ENCODE data around the gene LRIG1. TPM values are rescaled to one million over a fixed set of nuclear protein-coding genes. Genes with fewer than 3 reads are reported as not detected.

LRIG1 gene
- total RNA-seq, 1 experiment from 2014 or later = 5.3 TPM

GRCh38 chr3:66490214-66490613, 10.6 kb downstream of the LRIG1 start:
- in situ Hi-C loops (cut with HindIII; ENCODE audit: low pct_unique_long_range_greater_than_20kb, low sequenced_read_pairs) (no loop called here), intact Hi-C loops (cut with micrococcal nuclease; ENCODE audit: unreplicated experiment) (no loop called here)
- no peak overlapping the region for H3K4me3 ChIP-seq (ENCODE audit: low read depth in 2 of 2, low read length in 2 of 2)
- DNase-seq (ENCODE audit: low read depth, low spot score) (no peak), ATAC-seq (no peak)
- H3K9me3 ChIP-seq (ENCODE audit: control insufficient read depth, insufficient read depth, low read depth, low read length) = no peaks in the 10 kb centered on the region
- H3K36me3 ChIP-seq (ENCODE audit: control insufficient read depth, insufficient read depth, low read length) = no peaks in the 10 kb centered on the region
- H3K27ac ChIP-seq (ENCODE audit: low read length) = no peak overlapping the region
- CTCF ChIA-PET = no interaction called here
- TF ChIP-seq CTCF (IDR thresholded peaks at IDR 0.05) (no peak), TCF7L2 (IDR thresholded peaks at IDR 0.05; ENCODE audit: low read depth, low read length) (no peak), POLR2AphosphoS5 (IDR thresholded peaks at IDR 0.05; ENCODE audit: low read depth, low read length) (no peak), SIN3A (IDR thresholded peaks at IDR 0.05; ENCODE audit: borderline replicate concordance, insufficient read depth, low read depth, low read length) (no peak), REST (IDR thresholded peaks at IDR 0.05; ENCODE audit: insufficient read depth in 1 of 2, low read depth in 2 of 2, low read length in 1 of 2) (no peak)
- POLR2A ChIA-PET = no interaction called here
- no TSS peak for BruUV-seq (replicated peaks)
- no peaks in the 10 kb centered on the region; the same call in 1 of the 2 replicates for H3K27me3 ChIP-seq (ENCODE audit: control insufficient read depth, insufficient read depth, low read length)
- H3K4me1 ChIP-seq (ENCODE audit: control insufficient read depth, insufficient read depth, low read length) = no peaks in the 10 kb centered on the region

GRCh38 chr3:66489581-66489980, 11.2 kb downstream of the LRIG1 start:
- Histone ChIP-seq H3K27me3 (ENCODE audit: control insufficient read depth, insufficient read depth, low read length) (no peaks in the 10 kb centered on the region; the same call in 1 of the 2 replicates), H3K27ac (ENCODE audit: low read length) (no peak overlapping the region), H3K9me3 (ENCODE audit: control insufficient read depth, insufficient read depth, low read depth, low read length) (no peaks in the 10 kb centered on the region), H3K4me1 (ENCODE audit: control insufficient read depth, insufficient read depth, low read length) (no peaks in the 10 kb centered on the region), H3K36me3 (ENCODE audit: control insufficient read depth, insufficient read depth, low read length) (no peaks in the 10 kb centered on the region), H3K4me3 (ENCODE audit: low read depth in 2 of 2, low read length in 2 of 2) (no peak overlapping the region)
- intact Hi-C loops (cut with micrococcal nuclease; ENCODE audit: unreplicated experiment) = no loop called here
- in situ Hi-C loops (cut with HindIII; ENCODE audit: low pct_unique_long_range_greater_than_20kb, low sequenced_read_pairs) = no loop called here
- ATAC-seq (no peak), DNase-seq (ENCODE audit: low read depth, low spot score) (no peak)
- TF ChIP-seq REST (IDR thresholded peaks at IDR 0.05; ENCODE audit: insufficient read depth in 1 of 2, low read depth in 2 of 2, low read length in 1 of 2) (no peak), TCF7L2 (IDR thresholded peaks at IDR 0.05; ENCODE audit: low read depth, low read length) (no peak), SIN3A (IDR thresholded peaks at IDR 0.05; ENCODE audit: borderline replicate concordance, insufficient read depth, low read depth, low read length) (no peak), POLR2AphosphoS5 (IDR thresholded peaks at IDR 0.05; ENCODE audit: low read depth, low read length) (no peak), CTCF (IDR thresholded peaks at IDR 0.05) (no peak)
- ChIA-PET CTCF (no interaction called here), POLR2A (no interaction called here)
- no TSS peak for BruUV-seq (replicated peaks)

All from Panc1 (cell line).